Stimulated activated CD8-positive, alpha-beta memory T cell treated with anti-CD3 and anti-CD28 coated beads, Interleukin-15, amount 100 ng/mL, for 24 hours (primary cell): Measurements from ENCODE around the gene TMEM14A.

Experiments
- DNase-seq: peaks from one replicate; pipeline ENCODE4 v3.0.0-alpha.2; 2020; ENCODE audit warnings: low read depth

The TMEM14A gene

DNA sequence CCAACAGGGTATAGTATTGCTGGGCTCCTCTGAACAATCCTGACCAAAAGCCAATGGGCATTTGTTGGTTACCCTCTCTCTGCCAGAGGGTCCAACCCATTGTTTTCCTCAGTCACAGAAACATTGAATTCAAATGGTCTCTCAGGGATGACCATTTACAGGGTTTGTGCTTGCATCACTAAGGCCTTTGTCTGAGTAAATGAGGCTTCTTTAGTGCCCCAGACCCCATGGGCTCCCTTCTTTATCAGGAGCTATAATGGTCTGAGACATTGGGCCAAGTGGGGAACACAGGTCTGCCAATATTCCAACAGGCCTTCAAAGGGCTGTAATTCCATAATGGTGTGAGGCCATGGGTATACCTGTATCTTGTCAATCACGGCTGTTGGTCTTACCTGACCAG lies 65.2 kb downstream of the TMEM14A start:
- no peak for DNase-seq
